IMR-90 (cell line): ENCODE data around the gene SYN1. TPM values are rescaled to one million over a fixed set of nuclear protein-coding genes. Genes with fewer than 3 reads are reported as not detected.

Experiments
- ATAC-seq: fragments of 200-7000 bp; cut with Tn5 transposase; 2 replicates; pipeline ENCODE4 v1.9.1; 2020; ENCODE audit warnings: low read depth, mild to moderate bottlenecking, moderate library complexity
- BruUV-seq: library from RNA; stranded (reverse); fragments of 400-500 nt; replicated peaks from 2 replicates; lab custom pipeline; 2021; lab: Mats Ljungman, UMichigan
- CTCF ChIA-PET: fragments of 300-600 bp; formaldehyde crosslinking; extraction: SDS; loops from one replicate; lab custom pipeline; 2021; ENCODE audit warnings: antibody characterized with exemption; lab: Yijun Ruan, JAX
- POLR2A ChIA-PET: fragments of 300-600 bp; sonication (Branson Sonifier 250); formaldehyde crosslinking; loops from one replicate; lab custom pipeline; 2022; ENCODE audit warnings: antibody characterized with exemption; ENCODE audit not compliant: unreplicated experiment; lab: Charles Lee
- DNase-seq: peaks from one replicate; pipeline ENCODE4 v3.0.0; 2013
- H2AFZ ChIP-seq: replicated peaks from 2 replicates; pipeline ENCODE3; 2013; ENCODE audit warnings: low read length, mild to moderate bottlenecking; ENCODE audit not compliant: poor library complexity
- H2AK5ac ChIP-seq: 2 replicates; pipeline ENCODE4 v1.6.1; 2013; ENCODE audit warnings: low read depth, low read length, inconsistent platforms
- H2AK9ac ChIP-seq: replicated peaks from 2 replicates; pipeline ENCODE3; 2013; ENCODE audit warnings: mild to moderate bottlenecking, low read depth, low read length, moderate library complexity; ENCODE audit not compliant: poor library complexity
- H2BK120ac ChIP-seq: 2 replicates; pipeline ENCODE4 v1.6.1; 2013; ENCODE audit warnings: low read depth, low read length, inconsistent platforms
- H2BK15ac ChIP-seq: 3 replicates; pipeline ENCODE4 v1.6.1; 2013; ENCODE audit warnings: low read depth, low read length, inconsistent platforms
- H2BK20ac ChIP-seq: 2 replicates; pipeline ENCODE4 v1.6.1; 2013; ENCODE audit warnings: low read depth, mild to moderate bottlenecking, inconsistent platforms, low read length, moderate library complexity
- H2BK5ac ChIP-seq: 2 replicates; pipeline ENCODE4 v1.6.1; 2013; ENCODE audit warnings: mild to moderate bottlenecking, low read depth, low read length, inconsistent platforms; ENCODE audit not compliant: poor library complexity, severe bottlenecking
- H3K14ac ChIP-seq: replicated peaks from 2 replicates; pipeline ENCODE4 v1.6.1; 2013; ENCODE audit warnings: low read depth, low read length, inconsistent platforms
- H3K18ac ChIP-seq: 2 replicates; pipeline ENCODE4 v1.6.1; 2013; ENCODE audit warnings: low read depth, low read length, control low read depth
- H3K23ac ChIP-seq: 2 replicates; pipeline ENCODE4 v1.6.1; 2013; ENCODE audit warnings: low read depth, low read length, inconsistent platforms
- H3K27ac ChIP-seq: 2 replicates; pipeline ENCODE4 v1.5.1; 2013; ENCODE audit warnings: mild to moderate bottlenecking, control low read depth, low read length; ENCODE audit not compliant: insufficient read depth
- H3K27me3 ChIP-seq: 2 replicates; pipeline ENCODE4 v1.6.1; 2013; ENCODE audit warnings: low read length; ENCODE audit not compliant: control insufficient read depth, insufficient read depth
- H3K36me3 ChIP-seq: 2 replicates; pipeline ENCODE4 v1.6.1; 2013; ENCODE audit warnings: low read length, mixed read lengths; ENCODE audit not compliant: control insufficient read depth, insufficient read depth
- H3K4ac ChIP-seq: 2 replicates; pipeline ENCODE4 v1.6.1; 2013; ENCODE audit warnings: low read depth, low read length, inconsistent platforms
- H3K4me1 ChIP-seq: 2 replicates; pipeline ENCODE4 v1.6.1; 2013; ENCODE audit warnings: low read length, mixed read lengths; ENCODE audit not compliant: control insufficient read depth, insufficient read depth
- H3K4me2 ChIP-seq: 2 replicates; pipeline ENCODE4 v1.6.1; 2013; ENCODE audit warnings: low read depth, mild to moderate bottlenecking, control low read depth, low read length, moderate library complexity
- H3K4me3 ChIP-seq: 2 replicates; pipeline ENCODE4 v1.5.1; 2013; ENCODE audit warnings: low read depth, mild to moderate bottlenecking, control low read depth, low read length, moderate library complexity; ENCODE audit not compliant: insufficient read depth
- H3K56ac ChIP-seq: 2 replicates; pipeline ENCODE4 v1.6.1; 2013; ENCODE audit warnings: low read length, inconsistent platforms; ENCODE audit not compliant: insufficient read depth; ENCODE audit errors: extremely low read depth
- H3K79me1 ChIP-seq, 2 experiments: 2 replicates each; pipeline ENCODE4 v1.6.1; 2013; ENCODE audit warnings: low read length in 2 of 2, inconsistent platforms in 1 of 2, low read depth in 1 of 2
- H3K9ac ChIP-seq: 2 replicates; pipeline ENCODE4 v1.6.1; 2013; ENCODE audit warnings: low read depth, low read length, control low read depth
- H3K9me1 ChIP-seq: 2 replicates; pipeline ENCODE4 v1.6.1; 2013; ENCODE audit warnings: low read length, inconsistent platforms; ENCODE audit not compliant: insufficient read depth
- H3K9me3 ChIP-seq: 2 replicates; pipeline ENCODE4 v1.6.1; 2013; ENCODE audit warnings: low read length; ENCODE audit not compliant: control insufficient read depth, insufficient read depth
- H4K20me1 ChIP-seq: 2 replicates; pipeline ENCODE4 v1.6.1; 2013; ENCODE audit warnings: low read length, inconsistent platforms; ENCODE audit not compliant: insufficient read depth
- H4K5ac ChIP-seq: 2 replicates; pipeline ENCODE4 v1.6.1; 2013; ENCODE audit warnings: mild to moderate bottlenecking, low read depth, low read length, control low read depth
- H4K8ac ChIP-seq, 2 experiments: 2 replicates each; pipeline ENCODE4 v1.6.1; 2013; ENCODE audit warnings: low read depth in 2 of 2, low read length in 2 of 2, control low read depth in 1 of 2, inconsistent platforms in 1 of 2
- H4K91ac ChIP-seq: 2 replicates; pipeline ENCODE4 v1.6.1; 2013; ENCODE audit warnings: low read depth, low read length, inconsistent platforms; ENCODE audit not compliant: insufficient read depth
- CEBPB ChIP-seq: IDR thresholded peaks from 2 replicates; pipeline ENCODE4 v1.6.1; 2012; ENCODE audit warnings: low read depth, low read length, improper control_type of control experiment
- CHD1 ChIP-seq: IDR thresholded peaks from 2 replicates; pipeline ENCODE4 v1.6.1; 2012; ENCODE audit warnings: low read depth, low read length, improper control_type of control experiment
- CTCF ChIP-seq: conservative IDR thresholded peaks from 2 replicates; pipeline ENCODE4 v1.5.1; 2012; ENCODE audit warnings: mild to moderate bottlenecking, low read depth, low read length, improper control_type of control experiment
- FOS ChIP-seq: fragments of 150-350 bp; IDR thresholded peaks from 2 replicates; pipeline ENCODE4 v1.6.1; 2016; ENCODE audit warnings: low read depth, low read length
- MAFK ChIP-seq: IDR thresholded peaks from 2 replicates; pipeline ENCODE4 v1.6.1; 2012; ENCODE audit warnings: low read depth, low read length, improper control_type of control experiment
- MAZ ChIP-seq: IDR thresholded peaks from 2 replicates; pipeline ENCODE4 v1.6.1; 2012; ENCODE audit warnings: low read depth, mild to moderate bottlenecking, low read length, improper control_type of control experiment, moderate library complexity, borderline replicate concordance
- MXI1 ChIP-seq: IDR thresholded peaks from 2 replicates; pipeline ENCODE4 v1.6.1; 2012; ENCODE audit warnings: low read depth, mild to moderate bottlenecking, low read length, moderate library complexity, borderline replicate concordance
- NFE2L2 ChIP-seq: fragments of 150-350 bp; IDR thresholded peaks from 2 replicates; pipeline ENCODE4 v1.6.1; 2016; ENCODE audit warnings: low read depth, mild to moderate bottlenecking, low read length
- POLR2A ChIP-seq: IDR thresholded peaks from 2 replicates; pipeline ENCODE4 v1.6.1; 2012; ENCODE audit warnings: mild to moderate bottlenecking, low read depth, low read length
- RCOR1 ChIP-seq: IDR thresholded peaks from 2 replicates; pipeline ENCODE4 v1.6.1; 2012; ENCODE audit warnings: mild to moderate bottlenecking, low read length, improper control_type of control experiment; ENCODE audit not compliant: insufficient replicate concordance
- SMC3 ChIP-seq: fragments of 150-350 bp; IDR thresholded peaks from 2 replicates; pipeline ENCODE4 v1.6.1; 2016; ENCODE audit warnings: low read depth, mild to moderate bottlenecking, antibody characterized with exemption, low read length, moderate library complexity
- USF2 ChIP-seq: fragments of 150-350 bp; IDR thresholded peaks from 2 replicates; pipeline ENCODE4 v1.6.1; 2017; ENCODE audit warnings: mild to moderate bottlenecking, antibody characterized with exemption, low read length, low read depth
- WGBS, 2 experiments: methylation state at CpG; one replicate each; pipeline versions ENCODE4 v1.1.5 to v1.1.7; 2013; ENCODE audit warnings: missing lambda C conversion rate in 2 of 2; ENCODE audit not compliant: insufficient read length in 1 of 2; ENCODE audit errors: extremely low coverage in 2 of 2; 5-methylcytosine and 5-hydroxymethylcytosine counted together
- dilution Hi-C: fragments of 300-500 bp; cut with HindIII; formaldehyde crosslinking; loops from one replicate; pipeline ENCODE4 v1.14.3; 2018; ENCODE audit warnings: low sequenced_read_pairs; ENCODE audit not compliant: unreplicated experiment
- in situ Hi-C: fragments of 300-500 bp; cut with MboI; formaldehyde crosslinking; loops from 3 replicates; pipeline ENCODE4 v1.14.3; 2019; ENCODE audit warnings: low sequenced_read_pairs, inconsistent platforms, mixed read lengths
- intact Hi-C: fragments of 100-400 bp; cut with micrococcal nuclease; formaldehyde crosslinking; loops from 2 replicates; pipeline ENCODE4 v1.10.0; 2022
- polyA plus RNA-seq, 3 experiments: library from polyadenylated mRNA; depleted of rRNA; stranded (reverse); fragments of >200 nt; gene quantifications; 2 replicates each; pipeline ENCODE4 v1.2.3, GENCODE V29; 2012; ENCODE audit warnings: low replicate concordance in 1 of 3
- total RNA-seq: library from RNA; depleted of rRNA; stranded (reverse); fragments of >200 nt; gene quantifications from 2 replicates; pipeline ENCODE4 v1.2.3, GENCODE V29; 2012

SYN1 gene
- total and polyA plus RNA-seq, 2 of the 4 experiments (the other 2 are of a cell fraction) = under 0.01 to 0.56 TPM

GRCh38 chrX:47530049-47530448 lies 89.6 kb downstream of the SYN1 start:
- Histone ChIP-seq H3K79me1 (no peaks in the 10 kb centered on the region; a peak in 1 of 4 replicates), H2AFZ (no peak overlapping the region), H4K5ac (no peak overlapping the region), H2AK5ac (no peak overlapping the region), H3K27ac (no peak overlapping the region), H4K20me1 (no peaks in the 10 kb centered on the region), H2AK9ac (no peak overlapping the region), H2BK120ac (no peak overlapping the region), H4K8ac (no peak overlapping the region), H3K9ac (no peak overlapping the region), H3K4me3 (no peak overlapping the region), H3K14ac (no peak overlapping the region), H3K18ac (no peak overlapping the region), H3K9me3 (no peaks in the 10 kb centered on the region), H3K4me2 (no peak overlapping the region), H3K27me3 (no peaks in the 10 kb centered on the region), H3K56ac (no peak overlapping the region), H2BK5ac (no peak overlapping the region), H3K23ac (no peak overlapping the region), H2BK15ac (no peak overlapping the region), H3K9me1 (no peaks in the 10 kb centered on the region), H4K91ac (no peak overlapping the region), H3K4ac (no peak overlapping the region), H3K36me3 (no peaks in the 10 kb centered on the region), H3K4me1 (0 out of 2 replicates have a peak, but pooled peaks cover 2% of the 10 kb centered on the region), H2BK20ac (no peak overlapping the region)
- DNase-seq = no peak
- WGBS, 2 experiments = no CpG with 5 or more reads among the region's 6 CpGs
- ATAC-seq = no peak
- dilution Hi-C loops (no loop called here), in situ Hi-C loops (loop anchor here (25.0 kb wide), 1 partner anchor 507 kb away; no protein-coding TSS in a partner anchor), intact Hi-C loops (no loop called here)
- no peak for TF ChIP-seq USF2
- no peak for TF ChIP-seq FOS
- TF ChIP-seq SMC3 = no peak
- TF ChIP-seq NFE2L2 = no peak
- TF ChIP-seq RCOR1 = no peak
- TF ChIP-seq CTCF = no peak
- TF ChIP-seq MXI1 = no peak
- no peak for TF ChIP-seq MAFK
- TF ChIP-seq MAZ = no peak
- TF ChIP-seq CEBPB = no peak
- TF ChIP-seq CHD1 = no peak
- no peak for TF ChIP-seq POLR2A
- CTCF ChIA-PET = interaction anchor here (1.2 kb wide), 1 partner anchor 115 kb away, joined by 3 read pairs; no protein-coding TSS in a partner anchor
- BruUV-seq = no TSS peak
- POLR2A ChIA-PET = no interaction called here
